ENCODE results near the gene GJA1. TPM values are rescaled to one million over a fixed set of nuclear protein-coding genes. Genes with fewer than 3 reads are reported as not detected.

The GJA1 gene
- total RNA-seq, 1 experiment from 2014 or later = 528 TPM

DNA sequence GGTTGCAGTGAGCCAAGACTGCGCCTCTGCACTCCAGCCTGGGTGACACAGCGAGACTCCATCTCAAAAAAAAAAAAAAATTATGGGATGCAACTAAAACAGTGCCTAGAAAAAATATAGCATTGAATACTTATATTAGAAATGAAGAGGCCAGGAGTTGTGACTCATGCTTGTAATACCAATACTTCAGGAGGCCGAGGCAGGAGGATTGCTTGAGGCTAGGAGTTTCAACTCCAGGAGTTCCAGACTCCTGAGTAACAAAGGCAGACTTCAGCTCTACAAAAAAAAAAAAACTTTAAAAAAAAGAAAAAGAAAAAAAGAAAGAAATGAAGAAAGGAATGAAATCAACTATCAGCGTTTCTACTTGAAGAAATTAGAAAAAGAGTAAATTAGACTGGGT lies 17.1 kb upstream of the GJA1 start:
- no peaks in the 10 kb centered on the region for H4K20me1 ChIP-seq (ENCODE audit: control insufficient read depth, insufficient read depth, insufficient read length)
- H3K27ac Mint-ChIP-seq = no peak overlapping the region
- no peaks in the 10 kb centered on the region for H3K79me1 ChIP-seq (ENCODE audit: insufficient read depth, low read depth, low read length, poor library complexity, severe bottlenecking)
- no peaks in the 10 kb centered on the region for H3K27me3 ChIP-seq (ENCODE audit: insufficient read depth, low read length)
- no peak for DNase-seq
- no peaks in the 10 kb centered on the region for H3K23me2 ChIP-seq (ENCODE audit: insufficient read length, low read depth, low read length, poor library complexity, severe bottlenecking)
- no peak overlapping the region for H2BK120ac ChIP-seq (ENCODE audit: low read depth, low read length, poor library complexity, severe bottlenecking)
- peaks cover 2 to 7% of the 10 kb centered on the region in 2 experiments; a peak in 1 of 5 replicates for H3K9me3 Mint-ChIP-seq
- no peaks in the 10 kb centered on the region for H3K79me2 ChIP-seq (ENCODE audit: insufficient read depth, low read length)
- no peak overlapping the region for H2BK5ac ChIP-seq (ENCODE audit: insufficient read length, low read length)
- TF ChIP-seq, protein P1, sequence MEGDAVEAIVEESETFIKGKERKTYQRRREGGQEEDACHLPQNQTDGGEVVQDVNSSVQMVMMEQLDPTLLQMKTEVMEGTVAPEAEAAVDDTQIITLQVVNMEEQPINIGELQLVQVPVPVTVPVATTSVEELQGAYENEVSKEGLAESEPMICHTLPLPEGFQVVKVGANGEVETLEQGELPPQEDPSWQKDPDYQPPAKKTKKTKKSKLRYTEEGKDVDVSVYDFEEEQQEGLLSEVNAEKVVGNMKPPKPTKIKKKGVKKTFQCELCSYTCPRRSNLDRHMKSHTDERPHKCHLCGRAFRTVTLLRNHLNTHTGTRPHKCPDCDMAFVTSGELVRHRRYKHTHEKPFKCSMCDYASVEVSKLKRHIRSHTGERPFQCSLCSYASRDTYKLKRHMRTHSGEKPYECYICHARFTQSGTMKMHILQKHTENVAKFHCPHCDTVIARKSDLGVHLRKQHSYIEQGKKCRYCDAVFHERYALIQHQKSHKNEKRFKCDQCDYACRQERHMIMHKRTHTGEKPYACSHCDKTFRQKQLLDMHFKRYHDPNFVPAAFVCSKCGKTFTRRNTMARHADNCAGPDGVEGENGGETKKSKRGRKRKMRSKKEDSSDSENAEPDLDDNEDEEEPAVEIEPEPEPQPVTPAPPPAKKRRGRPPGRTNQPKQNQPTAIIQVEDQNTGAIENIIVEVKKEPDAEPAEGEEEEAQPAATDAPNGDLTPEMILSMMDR (conservative IDR thresholded peaks at IDR 0.05) = no peak
- no peak overlapping the region for H4K91ac ChIP-seq (ENCODE audit: insufficient read length, low read depth, low read length)
- no CpG with 5 or more reads among the region's 4 CpGs for WGBS (ENCODE audit: extremely low coverage, insufficient read length, low lambda C conversion rate)
- no peak overlapping the region for H2BK15ac ChIP-seq (ENCODE audit: low read depth, low read length)
- H3K9ac ChIP-seq (ENCODE audit: extremely low read depth, insufficient read length, low read length) = no peak overlapping the region
- H3K36me3 Mint-ChIP-seq (ENCODE audit: insufficient read depth in 1 of 3, low read depth in 3 of 3) = peaks cover 0 to 15% (median 2%) of the 10 kb centered on the region in 3 experiments; a peak in 2 of 7 replicates
- no peak overlapping the region for H4K5ac ChIP-seq (ENCODE audit: insufficient read length, low read depth, low read length)
- H3K27ac ChIP-seq (ENCODE audit: insufficient read length, low read depth, low read length) = no peak overlapping the region
- no peak overlapping the region for H4K8ac ChIP-seq (replicated peaks; ENCODE audit: insufficient read length, low read depth, low read length)
- H3K4ac ChIP-seq (ENCODE audit: low read depth, low read length) = no peak overlapping the region
- no peaks in the 10 kb centered on the region for H3K4me1 ChIP-seq (ENCODE audit: insufficient read depth, low read length)
- no peak overlapping the region for H2AK5ac ChIP-seq (ENCODE audit: insufficient read length, low read length)
- no peak overlapping the region for H3K4me3 Mint-ChIP-seq
- no peak overlapping the region for H3T11ph ChIP-seq (ENCODE audit: low read length)
- H2BK20ac ChIP-seq (ENCODE audit: low read depth, low read length, poor library complexity, severe bottlenecking) = no peak overlapping the region
- no peak overlapping the region for H3K56ac ChIP-seq (ENCODE audit: insufficient read length, low read depth, low read length)
- H2BK12ac ChIP-seq (ENCODE audit: insufficient read length, low read depth, low read length) = no peak overlapping the region
- H3K9me3 ChIP-seq (ENCODE audit: control insufficient read depth, low read depth, low read length) = no peaks in the 10 kb centered on the region
- H3K4me2 ChIP-seq (ENCODE audit: insufficient read depth, insufficient read length, low read length) = no peak overlapping the region
- H3K4me1 Mint-ChIP-seq = no peaks in the 10 kb centered on the region; a peak in 1 of 4 replicates
- H2AFZ ChIP-seq (ENCODE audit: low read length) = no peak overlapping the region
- no peak overlapping the region for H3K14ac ChIP-seq (ENCODE audit: insufficient read depth, low read length)
- H3K18ac ChIP-seq (ENCODE audit: insufficient read length, low read depth, low read length) = no peak overlapping the region
- no peak overlapping the region for H3K23ac ChIP-seq (ENCODE audit: insufficient read length, low read depth, low read length)
- no peaks in the 10 kb centered on the region for H3K27me3 Mint-ChIP-seq (ENCODE audit: low read depth)

Data from H9 (cell line).